CD4-positive, alpha-beta T cell treated with Interleukin-17A for 1 hour (primary cell): ENCODE measurements around the gene EVI2A.
"Not testable (repeated sequence)": the region's sequence is repeated elsewhere in the genome, so short reads cannot be mapped to it uniquely, and the experiment has no call there.

Source experiments
- DNase-seq: peaks from one replicate; pipeline ENCODE4 v3.0.0-alpha.2; 2020

The EVI2A gene

GRCh38 chr17:31311526-31311925 lies 9.9 kb downstream of the EVI2A start:
- DNase-seq = peak; percentile 28

DNA sequence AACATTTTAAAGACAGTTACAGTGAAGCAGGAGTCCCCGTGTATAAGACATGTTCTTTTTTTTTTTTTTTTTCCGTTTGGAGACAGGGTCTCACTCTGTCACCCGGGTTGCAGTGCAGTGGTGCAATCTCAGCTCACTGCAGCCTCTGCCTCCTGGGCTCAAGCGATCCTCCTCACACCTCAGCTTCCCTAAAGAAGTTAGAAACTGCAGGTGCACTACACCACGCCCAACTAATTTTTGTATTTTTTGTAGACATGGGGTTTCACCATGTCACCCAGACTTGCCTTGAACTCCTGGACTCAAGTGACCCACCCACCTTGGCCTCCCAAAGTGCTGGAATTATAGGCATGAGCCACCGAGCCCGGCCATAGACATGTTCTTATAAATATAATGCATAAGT lies 10.5 kb downstream of the EVI2A start:
- peak; percentile 37 for DNase-seq

DNA sequence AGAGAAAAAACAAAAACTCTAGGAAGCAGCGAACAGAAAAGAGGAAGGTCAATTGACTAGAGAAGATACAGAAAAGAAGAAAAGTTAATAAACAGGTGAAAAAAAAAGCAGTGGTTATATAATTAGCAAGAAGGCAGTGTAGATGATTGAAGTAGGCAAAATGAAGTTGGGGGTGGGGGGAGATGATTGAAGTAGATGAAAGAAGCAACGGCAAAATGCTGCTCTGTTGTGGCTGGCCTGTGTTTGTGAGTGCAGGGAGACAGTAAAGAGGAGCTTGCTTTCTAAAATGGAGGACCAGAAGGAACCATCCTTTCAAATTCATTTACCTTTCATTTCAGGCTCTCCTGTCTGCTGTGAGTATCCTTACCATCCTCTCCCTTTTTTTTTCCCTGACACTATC lies 11.2 kb downstream of the EVI2A start:
- DNase-seq = peak; percentile 86

GRCh38 chr17:31309556-31309955 lies 11.9 kb downstream of the EVI2A start:
- DNase-seq = peak; percentile 66

- DNase-seq = peak; percentile 48
Measured at GRCh38 chr17:31308372-31309334, 12.8 kb downstream of the EVI2A start.

- no peak for DNase-seq
Measured at GRCh38 chr17:31307640-31308039, 13.8 kb downstream of the EVI2A start.

- no peak for DNase-seq
Measured at GRCh38 chr17:31299624-31300023, 21.8 kb downstream of the EVI2A start.

DNA sequence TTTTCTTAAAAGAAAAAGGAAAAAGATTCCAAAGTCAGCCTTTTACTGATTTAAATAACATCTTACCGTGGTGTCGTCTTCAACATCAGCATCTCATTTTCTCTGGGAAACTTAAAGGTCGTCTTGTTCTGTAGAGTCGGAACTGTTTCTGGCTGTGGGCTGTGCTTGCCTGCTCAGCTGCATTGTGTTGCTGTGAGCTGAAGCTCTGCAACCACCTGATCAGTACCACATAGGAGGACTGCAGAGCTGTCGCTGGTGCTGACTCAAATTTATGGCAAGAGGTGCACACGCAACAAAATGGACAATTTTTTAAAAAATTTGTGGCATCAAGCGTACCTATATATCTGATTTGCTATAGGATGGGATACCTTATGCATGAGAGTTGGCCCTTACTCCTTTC lies 24.3 kb downstream of the EVI2A start, which contains the start of gene OMG:
TSS of gene OMG (minus strand) at position 150 of the 400 bp plus-strand sequence. CDS start 908 bp downstream, outside the sequence.
- DNase-seq = no peak

DNA sequence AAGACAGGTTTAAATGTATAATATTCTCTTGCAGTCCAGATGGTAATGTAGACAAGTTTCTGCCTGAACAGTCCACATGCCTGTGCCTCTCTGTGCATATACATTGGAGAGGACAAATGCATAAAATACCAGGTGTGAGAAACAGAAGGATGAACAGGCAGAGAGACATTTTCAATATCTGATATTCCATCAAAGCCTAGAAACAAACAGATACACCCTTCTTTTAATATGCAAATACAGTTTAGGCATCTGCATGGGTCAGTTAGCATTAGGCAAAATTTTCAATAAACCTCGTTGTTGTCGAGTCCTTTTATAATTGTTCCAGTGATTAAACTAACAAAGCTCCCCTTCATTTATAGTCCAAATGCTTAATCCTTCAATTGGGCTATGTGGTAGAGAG lies 25.3 kb downstream of the EVI2A start:
- no peak for DNase-seq

GRCh38 chr17:31295489-31295871 lies 25.9 kb downstream of the EVI2A start:
- DNase-seq = no peak

GRCh38 chr17:31294820-31295488 lies 26.5 kb downstream of the EVI2A start:
- no peak for DNase-seq

DNA sequence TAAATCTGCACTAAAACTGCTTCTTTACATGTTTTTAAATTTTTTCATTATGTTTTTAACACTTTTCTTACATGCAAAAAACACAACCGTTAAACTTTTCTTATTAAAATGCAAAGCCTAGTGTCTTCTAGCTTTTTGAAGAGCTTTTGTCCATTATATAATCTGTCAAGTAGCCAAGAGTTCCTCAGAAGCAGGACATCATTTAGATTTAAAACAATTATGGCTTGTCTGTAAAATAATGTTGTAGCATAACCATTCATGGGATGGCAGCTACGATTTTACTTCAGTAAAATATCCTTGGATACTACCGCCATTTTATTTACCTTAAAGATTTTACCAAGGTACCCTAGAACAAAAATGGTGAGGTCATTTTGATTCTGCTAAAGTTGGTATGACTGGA lies 27.2 kb downstream of the EVI2A start:
- DNase-seq = no peak

DNA sequence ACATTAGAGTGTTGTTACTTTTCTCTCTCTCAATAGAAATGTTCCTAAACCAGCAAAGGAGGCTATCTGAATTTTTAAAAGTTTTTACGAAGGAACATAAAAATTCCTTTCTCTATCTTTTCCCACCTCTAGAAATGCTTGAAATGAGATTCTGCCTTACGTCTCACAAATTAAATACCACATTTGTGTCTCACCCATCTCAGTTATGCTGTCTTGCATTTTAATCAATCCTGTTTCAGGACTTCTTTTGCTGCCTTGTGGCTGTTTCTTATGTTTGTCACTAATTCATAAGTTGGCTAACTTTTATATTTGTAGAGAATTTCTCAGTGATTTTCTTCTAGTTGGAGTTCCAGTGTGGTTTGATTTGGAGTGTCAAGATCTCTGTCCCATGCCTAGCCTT lies 27.8 kb downstream of the EVI2A start:
- no peak for DNase-seq

- no peak for DNase-seq
Measured at GRCh38 chr17:31291820-31292219, 29.6 kb downstream of the EVI2A start.

DNA sequence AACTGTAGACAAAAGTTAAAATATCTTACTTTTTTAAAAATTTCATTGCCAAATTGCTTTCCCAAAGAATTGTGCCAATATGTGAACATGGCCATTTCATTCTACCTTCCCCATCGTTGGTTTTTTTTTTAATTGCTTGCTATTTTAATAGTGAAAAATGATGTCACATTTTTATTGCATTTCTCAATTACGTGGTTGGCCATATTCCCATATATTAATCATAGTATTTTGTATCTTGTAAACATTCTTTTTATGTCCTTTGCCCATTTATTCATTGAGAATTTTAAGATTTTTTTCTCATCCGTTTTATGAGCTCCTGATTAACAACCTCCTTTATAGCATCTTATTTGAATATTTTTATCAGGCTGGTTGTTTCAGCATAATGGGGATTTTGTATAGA lies 31.6 kb downstream of the EVI2A start:
- DNase-seq = no peak

DNA sequence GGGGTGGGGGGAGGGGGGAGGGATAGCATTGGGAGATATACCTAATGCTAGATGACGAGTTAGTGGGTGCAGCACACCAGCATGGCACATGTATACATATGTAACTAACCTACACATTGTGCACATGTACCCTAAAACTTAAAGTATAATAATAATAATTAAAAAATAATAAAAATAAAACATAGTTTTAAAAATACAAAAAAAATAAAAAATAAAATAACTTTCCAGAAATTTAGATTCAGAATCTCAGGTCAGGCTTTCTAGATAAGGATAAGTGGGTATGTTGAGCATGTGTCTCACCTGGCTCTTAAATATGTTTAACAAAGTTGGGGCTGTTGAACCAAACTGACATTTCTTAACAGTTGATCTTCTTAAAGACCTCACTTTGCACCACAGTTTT lies 33.5 kb downstream of the EVI2A start:
- DNase-seq = not testable (repeated sequence)

- no peak for DNase-seq
Measured at GRCh38 chr17:31286587-31286986, 34.8 kb downstream of the EVI2A start.

DNA sequence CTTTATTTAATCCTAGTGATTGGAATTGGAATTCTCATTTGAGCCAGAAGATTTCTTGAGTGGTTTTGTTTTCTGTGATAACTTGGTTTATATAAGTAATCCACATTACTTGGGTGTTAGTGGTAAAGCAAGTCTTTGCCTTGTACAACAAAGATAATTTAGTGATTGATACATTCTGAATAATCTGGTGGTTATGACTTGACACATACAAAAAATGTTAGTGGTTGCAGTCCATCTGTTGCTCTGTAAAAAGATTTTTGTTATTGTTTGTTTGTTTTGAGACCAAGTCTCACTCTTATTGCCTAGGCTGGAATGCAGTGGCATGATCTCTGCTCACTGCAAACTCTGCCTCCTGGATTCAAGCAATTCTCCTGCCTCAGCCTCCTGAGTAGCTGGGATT lies 37.6 kb downstream of the EVI2A start:
- no peak for DNase-seq

DNA sequence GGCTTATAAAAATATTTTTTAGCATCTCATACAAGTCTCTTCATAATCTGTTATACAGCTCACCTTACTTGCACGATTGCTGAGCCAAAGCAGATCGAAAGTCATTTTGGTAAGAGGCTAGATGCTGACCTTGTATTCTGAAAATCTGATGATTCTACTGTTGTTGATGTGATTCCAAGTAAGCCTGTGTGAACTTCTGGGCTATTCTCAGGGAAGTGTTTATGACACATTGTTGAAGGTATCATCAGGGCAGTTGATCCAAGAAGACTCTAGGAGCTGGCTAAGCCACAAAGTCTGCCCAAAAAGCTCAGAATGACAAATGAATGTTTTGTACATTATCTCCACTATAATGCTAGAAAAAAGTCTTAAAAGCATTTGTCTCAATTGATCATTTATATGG lies 40.4 kb downstream of the EVI2A start:
- no peak for DNase-seq

- DNase-seq = no peak
Measured at GRCh38 chr17:31279401-31279800, 42.0 kb downstream of the EVI2A start.

GRCh38 chr17:31275116-31275515 lies 46.3 kb downstream of the EVI2A start:
- DNase-seq = no peak

GRCh38 chr17:31274252-31274651 lies 47.2 kb downstream of the EVI2A start:
- no peak for DNase-seq

- no peak for DNase-seq
Measured at GRCh38 chr17:31273516-31273915, 47.9 kb downstream of the EVI2A start.

GRCh38 chr17:31272803-31273202 lies 48.6 kb downstream of the EVI2A start:
- no peak for DNase-seq
